NCI-H82 (cell line): ENCODE data around the gene CTTN.

ENCODE experiments used
- DNase-seq: peaks from one replicate; lab custom pipeline; 2025; lab: John Stamatoyannopoulos, UW

CTTN gene

DNA sequence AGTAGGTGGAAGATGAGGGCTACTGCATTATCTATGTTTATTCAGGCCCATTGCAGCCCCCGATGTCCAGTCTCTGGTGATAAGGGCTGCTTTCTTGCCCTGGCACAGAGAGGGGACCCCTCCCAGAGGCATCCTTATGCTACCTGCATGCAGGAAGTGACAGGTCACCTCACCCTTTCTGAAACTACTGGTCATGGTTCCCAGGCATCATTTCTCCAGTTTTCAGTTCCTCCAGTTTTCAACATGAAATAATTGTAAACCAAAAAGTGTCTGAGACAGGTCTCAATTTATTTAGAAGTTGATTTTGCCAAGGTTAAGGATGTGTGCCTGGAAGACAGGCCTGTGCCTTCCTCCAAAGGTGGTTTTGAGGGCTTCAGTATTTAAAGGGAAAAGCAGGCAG is 57.0 kb downstream of the CTTN start:
- no peak for DNase-seq

- peak; percentile 25 for DNase-seq
These were observed 58.7 kb downstream of the CTTN start for GRCh38 chr11:70456921-70457532.

GRCh38 chr11:70458736-70459135 is 60.4 kb downstream of the CTTN start:
- DNase-seq = no peak

- no peak for DNase-seq
These were observed 61.8 kb downstream of the CTTN start for GRCh38 chr11:70460111-70460510.

GRCh38 chr11:70460964-70461363 is 62.6 kb downstream of the CTTN start:
- DNase-seq = no peak

DNA sequence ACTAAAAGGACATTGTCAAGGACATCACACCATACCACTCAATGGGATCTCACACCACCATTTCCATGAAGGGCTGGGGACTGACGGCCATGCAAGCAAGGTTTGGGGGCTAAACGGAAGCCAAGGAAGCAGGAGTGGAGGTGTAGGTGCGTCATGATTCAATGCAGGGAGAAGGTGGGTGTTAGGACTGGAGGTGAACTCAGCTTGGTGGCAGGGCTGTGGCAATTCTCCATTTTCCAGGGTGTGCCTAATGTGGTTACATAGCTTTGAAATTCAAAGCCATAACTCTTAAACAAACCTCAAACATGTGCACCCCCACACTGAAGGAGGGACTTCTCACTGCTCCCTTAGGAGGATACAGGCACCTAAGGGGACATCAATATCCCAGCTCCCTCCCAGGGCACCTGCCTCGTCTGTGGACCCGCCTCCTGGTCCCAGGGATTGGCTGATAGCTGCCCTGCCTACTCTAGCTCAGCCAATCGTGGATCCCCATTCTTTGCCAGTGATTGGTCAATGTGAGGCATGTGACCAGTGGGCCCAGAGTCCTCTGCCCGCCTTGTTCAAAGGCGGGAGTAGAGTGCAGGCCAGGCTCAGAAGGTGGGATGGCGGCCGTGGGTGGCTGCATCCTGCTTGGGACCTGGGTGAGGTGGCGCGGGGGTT is 64.6 kb downstream of the CTTN start:
- no peak for DNase-seq

DNA sequence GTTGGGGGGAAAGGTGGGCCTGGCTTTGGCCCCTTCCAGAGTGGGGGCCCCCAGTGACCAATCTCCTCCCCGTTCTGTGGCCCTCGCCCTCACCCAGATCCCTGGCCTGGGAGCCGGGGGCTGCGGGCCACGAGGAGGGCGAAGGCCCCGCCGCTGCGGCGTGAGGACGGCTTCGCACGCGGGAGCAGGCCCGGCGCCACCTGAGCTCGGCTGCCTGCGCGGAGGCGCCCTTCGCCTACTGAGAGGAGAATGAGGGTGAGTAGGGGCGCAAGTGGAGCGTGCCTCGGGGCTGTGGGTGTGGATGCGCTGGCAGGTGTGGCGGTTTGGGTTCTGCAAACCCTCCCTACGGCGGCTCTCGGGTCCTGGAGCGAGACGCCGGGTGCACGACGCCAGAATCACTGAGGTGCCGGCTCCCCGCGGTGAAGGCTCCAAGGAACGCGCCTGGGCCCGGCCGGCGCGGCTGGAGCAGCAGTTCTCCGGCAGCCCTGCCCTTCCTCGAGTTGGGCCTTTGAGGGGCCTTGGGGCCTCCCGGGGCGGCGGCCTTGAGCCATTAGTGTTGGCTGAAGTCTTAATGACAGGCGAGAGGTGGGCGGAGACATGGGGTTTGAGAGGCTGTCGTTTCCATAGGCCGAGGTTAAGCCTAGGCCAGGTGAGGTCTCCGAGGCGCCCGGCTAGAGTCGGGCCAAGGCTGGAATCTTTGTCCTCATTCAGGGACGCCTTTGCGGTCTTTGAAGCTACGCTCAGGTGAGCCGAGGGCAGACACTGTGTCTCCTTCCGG is 65.3 kb downstream of the CTTN start:
- DNase-seq = no peak

- DNase-seq = peak; percentile 45
These were observed 66.4 kb downstream of the CTTN start for GRCh38 chr11:70464509-70465361.

DNA sequence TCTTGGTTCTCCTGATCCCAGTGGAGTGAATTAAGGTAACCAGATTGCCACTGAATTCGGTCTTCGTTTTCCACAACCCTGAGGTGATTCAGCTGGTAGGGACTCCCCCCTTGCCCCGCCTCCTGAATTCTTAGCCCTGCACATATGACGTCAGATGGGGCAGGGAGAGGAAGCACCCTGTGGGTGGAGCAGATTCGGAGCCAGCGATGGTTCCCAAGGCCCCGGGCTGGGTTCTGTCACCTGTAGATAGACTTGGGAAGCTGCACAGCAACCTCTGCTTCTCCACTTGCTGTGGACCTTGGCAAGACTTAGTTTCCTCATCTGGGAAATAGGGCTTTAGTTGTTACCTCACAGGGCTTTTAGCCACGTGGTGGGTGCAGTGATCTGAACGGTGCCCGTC is 67.8 kb downstream of the CTTN start:
- DNase-seq = no peak

DNA sequence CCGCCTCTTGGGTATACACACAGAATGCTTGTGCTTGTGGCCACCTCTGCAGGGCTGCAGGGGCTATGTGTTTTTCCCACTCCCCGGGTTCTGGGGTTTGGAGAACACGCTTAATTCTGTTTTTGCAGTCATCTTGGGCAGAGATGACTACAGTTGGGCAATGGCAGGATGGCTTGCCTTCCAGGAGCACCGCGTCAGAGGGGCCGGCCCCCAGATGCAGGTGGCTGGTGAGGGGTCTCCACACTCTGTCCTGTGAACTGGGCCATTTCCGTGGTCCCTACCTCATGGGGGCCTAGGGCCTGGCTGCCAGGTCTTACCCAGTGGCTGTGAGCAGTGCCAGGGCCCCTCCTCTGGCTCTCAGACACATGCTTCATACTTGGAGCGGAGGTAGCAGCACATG is 68.3 kb downstream of the CTTN start:
- DNase-seq = no peak

- peak; percentile 58 for DNase-seq
These were observed 69.1 kb downstream of the CTTN start for GRCh38 chr11:70467201-70468085.

DNA sequence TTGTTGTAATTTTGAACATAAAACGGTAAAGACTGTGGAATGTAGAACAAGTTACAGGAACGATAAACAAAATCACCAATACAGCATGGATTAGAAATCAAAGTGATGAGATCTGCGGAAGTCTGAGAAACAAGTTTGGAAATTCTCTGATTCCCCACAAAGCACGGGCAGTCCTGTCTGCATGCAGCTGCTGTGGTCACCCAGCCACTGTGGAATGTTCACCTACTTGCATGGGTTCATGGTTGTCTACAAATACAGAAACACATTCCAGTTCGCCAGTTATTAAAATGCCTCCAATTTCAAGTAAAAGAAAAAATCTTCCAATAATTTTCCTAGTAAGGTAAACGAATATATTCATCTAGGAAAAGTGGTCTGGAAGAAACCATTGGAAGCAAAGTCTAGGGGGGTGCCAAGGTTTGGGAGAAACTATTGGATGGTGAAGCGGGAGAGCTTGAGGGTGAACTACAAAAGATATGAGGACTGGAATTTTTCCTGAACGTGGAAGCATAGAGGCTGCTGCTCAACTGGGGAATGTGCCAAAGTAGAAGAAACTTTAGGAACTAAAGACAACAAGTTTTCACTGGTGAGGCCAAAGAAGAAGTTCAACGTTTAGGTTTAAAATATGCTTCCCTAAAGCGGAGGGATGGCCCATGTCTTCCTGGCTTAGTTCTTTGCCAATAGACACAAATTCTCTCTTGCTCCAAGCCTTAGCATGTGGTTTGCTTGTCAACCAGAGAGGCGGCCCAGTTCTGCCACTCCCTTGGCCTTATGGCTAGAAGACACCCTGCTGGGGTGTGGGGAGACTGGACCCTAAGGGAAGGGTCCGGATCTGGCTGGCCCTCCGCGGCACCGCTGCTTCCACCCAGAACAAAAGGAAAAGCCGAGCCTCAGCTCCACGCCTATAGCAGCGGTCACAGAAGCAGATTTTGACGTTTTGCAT is 70.2 kb downstream of the CTTN start:
- DNase-seq = no peak

DNA sequence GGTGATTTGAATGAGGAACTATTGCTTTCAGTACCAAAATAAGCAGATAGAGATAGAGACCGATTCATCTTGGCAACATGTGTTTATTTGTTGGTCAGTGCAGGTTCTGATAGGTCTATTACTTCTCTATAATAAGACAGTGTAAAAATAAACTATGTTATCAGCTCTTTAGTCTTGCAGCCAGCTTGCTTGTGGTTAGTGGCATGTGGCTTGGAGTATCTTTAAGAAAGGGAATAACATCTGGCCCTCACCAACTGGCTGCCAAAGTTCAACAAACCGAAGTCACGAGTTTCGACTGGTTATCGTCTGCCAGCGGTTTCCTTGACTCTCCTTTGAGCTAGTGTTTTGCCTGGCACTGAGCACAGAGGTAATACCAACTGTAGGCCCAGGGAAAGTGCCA is 71.8 kb downstream of the CTTN start:
- DNase-seq = no peak

- peak; percentile 55 for DNase-seq
These were observed 72.9 kb downstream of the CTTN start for GRCh38 chr11:70471254-70471653.

DNA sequence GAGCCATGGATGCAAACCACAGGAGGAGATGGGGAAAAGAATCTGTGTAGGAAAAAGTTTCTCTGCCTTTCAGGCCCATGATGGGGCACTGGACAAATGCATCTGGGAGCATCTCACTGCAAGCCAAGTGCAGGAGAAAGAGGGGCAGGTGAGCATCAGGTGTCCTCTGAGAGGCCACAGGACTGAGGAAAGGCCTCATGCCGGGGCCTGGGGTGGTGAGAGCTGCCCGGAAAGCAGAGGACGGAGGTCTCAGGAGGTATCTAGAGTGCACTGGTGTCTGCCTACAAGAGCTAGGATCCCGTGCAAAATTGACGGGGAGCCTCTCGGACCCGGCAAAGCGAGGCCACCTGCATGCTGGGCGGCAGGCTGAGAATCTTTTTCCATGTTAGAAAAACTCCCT is 73.9 kb downstream of the CTTN start:
- no peak for DNase-seq

- DNase-seq = no peak
These were observed 75.0 kb downstream of the CTTN start for GRCh38 chr11:70473186-70473872.

GRCh38 chr11:70473873-70474690 is 75.8 kb downstream of the CTTN start:
- no peak for DNase-seq

GRCh38 chr11:70474710-70475109 is 76.4 kb downstream of the CTTN start:
- no peak for DNase-seq

GRCh38 chr11:70476669-70477068 is 78.3 kb downstream of the CTTN start:
- DNase-seq = no peak
